Smooth muscle cell of bladder (primary cell): ENCODE results near the gene ABHD8. TPM values are rescaled to one million over a fixed set of nuclear protein-coding genes. Genes with fewer than 3 reads are reported as not detected.

Source experiments
- total RNA-seq: library from RNA; depleted of rRNA; stranded (reverse); fragments of >200 nt; gene quantifications from 2 replicates; pipeline ENCODE4 v1.2.3, GENCODE V29; 2014

Gene ABHD8, protein sequence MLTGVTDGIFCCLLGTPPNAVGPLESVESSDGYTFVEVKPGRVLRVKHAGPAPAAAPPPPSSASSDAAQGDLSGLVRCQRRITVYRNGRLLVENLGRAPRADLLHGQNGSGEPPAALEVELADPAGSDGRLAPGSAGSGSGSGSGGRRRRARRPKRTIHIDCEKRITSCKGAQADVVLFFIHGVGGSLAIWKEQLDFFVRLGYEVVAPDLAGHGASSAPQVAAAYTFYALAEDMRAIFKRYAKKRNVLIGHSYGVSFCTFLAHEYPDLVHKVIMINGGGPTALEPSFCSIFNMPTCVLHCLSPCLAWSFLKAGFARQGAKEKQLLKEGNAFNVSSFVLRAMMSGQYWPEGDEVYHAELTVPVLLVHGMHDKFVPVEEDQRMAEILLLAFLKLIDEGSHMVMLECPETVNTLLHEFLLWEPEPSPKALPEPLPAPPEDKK
- 8.7 and 11.6 TPM in 2 replicates for total RNA-seq

DNA sequence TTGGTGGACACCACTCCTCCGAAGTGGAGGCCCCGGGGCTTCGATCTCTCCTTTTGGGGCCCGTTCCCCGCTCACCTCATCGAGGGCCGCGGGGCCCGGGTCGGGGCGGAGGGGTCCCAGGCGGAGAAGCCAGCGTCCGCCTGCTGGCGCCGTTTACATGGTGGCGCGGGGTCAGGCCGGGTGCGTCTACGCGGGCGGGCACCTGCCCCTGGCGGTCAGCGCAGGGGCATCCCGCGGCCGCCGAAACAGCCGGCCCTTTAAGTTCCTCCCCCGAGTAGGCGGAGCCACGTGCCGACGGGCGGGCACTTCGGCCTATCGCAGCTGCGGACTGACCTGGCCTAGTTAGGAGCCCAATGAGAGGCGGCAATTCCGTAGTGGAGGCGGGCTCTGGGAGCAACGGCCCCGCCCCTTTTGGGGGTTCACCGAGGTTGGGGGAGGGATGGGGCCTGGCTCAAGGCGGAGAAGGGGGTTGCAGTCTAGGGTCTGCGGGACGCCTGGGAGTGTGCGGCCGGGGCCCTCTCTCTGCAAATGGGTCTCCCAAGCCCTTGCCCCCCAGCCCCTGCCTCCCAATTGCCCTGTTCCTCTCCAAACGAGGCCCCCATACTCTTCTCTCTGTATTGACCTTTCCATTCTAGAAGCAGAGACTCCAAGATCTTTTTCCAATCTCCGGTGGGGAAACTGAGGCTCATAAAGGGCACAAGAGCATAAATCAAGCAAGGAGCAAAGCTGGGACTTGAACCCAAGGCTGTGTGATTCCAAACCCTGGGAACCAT lies at the start of gene ABHD8:
Gene ABHD8, minus strand, starts transcription at position 259 of the 773 bp plus-strand sequence. CDS start 1,809 bp downstream, outside the sequence.

GRCh38 chr19:17336872-17337674 lies 33.8 kb upstream of the ABHD8 start, which contains the start of gene GTPBP3:
TSS of gene GTPBP3 (plus strand) at chr19:17337553. CDS start at chr19:17337612, 59 bp downstream.

DNA sequence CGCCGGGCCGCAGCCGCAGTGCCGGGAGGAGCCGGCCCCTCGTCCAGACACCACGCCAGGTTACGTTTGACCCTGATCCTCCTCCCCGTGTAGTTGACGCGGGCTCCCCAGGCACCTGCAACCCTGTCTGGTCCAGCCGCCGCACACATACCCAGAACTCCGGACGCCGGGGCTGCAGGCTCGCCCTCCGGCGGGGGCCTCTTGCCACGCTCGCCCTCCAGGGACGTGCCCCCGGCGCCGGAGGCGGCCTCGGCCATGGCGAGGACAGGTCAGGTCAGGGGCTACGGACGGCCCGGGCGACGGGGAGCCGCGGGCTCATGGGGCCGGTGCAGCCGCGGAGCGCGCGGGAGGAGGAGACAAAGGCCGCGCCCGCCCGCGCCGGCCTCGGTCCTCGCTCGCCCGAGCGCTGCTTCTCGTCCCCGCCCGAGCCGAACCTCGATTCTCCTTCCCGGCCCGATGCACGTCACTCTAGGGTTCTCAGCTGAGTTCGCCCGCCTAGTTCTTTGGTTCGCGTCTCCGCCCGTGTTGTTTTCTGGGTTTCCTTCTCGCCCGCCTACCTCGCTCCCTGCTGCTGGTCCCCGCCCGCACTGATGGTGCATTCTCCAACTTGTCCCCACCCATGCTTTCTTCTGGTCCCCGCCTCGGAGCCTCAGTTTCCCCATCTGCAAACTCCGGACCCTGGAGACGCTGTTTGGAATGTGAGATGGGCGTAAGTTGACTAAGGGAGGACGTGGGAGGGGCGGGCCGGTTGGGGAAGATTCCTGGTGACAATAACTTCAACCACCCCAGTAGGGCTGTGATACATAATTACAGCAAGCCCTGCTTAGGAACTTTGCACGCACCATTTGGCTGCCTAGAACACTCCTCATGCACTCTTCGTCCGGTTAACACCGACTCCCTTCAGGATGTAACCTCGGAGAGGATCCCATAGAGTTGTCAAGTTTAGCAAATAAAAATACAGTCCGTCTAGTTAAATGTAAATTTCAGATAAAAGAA lies 31.5 kb upstream of the ABHD8 start, which contains the start of gene ANO8:
Gene ANO8, minus strand, starts transcription at position 442 of the 996 bp plus-strand sequence. Its CDS starts 185 bp downstream, at position 257.

DNA sequence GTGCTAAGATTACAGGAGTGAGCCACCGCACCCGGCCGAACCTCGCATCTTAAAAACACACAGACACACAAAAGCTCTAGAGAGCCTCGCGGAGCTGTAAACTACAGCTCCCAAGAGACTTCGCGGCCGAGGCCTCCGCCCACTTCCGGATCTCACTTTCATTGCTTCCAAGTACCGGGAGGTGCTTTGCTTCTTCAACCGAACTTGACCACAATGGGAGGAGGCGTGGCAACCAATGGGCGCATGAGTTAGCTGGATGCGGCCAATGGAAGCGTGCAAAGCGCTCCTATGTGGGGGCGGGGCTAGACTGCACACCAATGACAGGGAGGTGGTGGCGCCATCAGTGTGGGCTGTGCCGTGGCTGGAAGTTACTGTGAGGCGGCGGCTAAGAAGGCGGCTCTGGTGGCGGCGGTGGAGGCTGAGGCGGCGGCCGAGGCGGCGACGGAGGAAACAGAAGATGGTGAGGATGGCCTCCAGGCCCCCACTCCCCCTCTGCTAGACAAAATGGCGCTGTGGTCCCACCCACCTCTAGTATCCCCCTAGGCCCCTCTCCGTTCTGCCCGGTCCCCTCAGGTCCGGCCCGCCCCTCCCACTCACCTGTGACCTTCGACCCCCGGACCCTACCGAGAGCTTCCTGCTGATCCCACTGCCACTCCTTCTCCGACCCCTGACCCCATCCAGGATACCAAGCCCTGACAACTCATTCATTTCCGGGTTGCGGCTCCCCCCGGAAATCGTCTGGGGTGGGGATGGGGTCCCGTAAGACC lies 6.2 kb upstream of the ABHD8 start, which contains the start of gene DDA1:
Gene DDA1, plus strand, starts transcription at position 366 of the 767 bp plus-strand sequence. Its CDS starts 92 bp downstream, at position 458.

GRCh38 chr19:17305517-17306284 lies 2.5 kb upstream of the ABHD8 start, which contains the start of gene MRPL34:
TSS of gene MRPL34 (plus strand) at chr19:17305872. CDS start at chr19:17305893, 21 bp downstream.

GRCh38 chr19:17281391-17282304 lies 21.6 kb downstream of the ABHD8 start, which contains the start of gene ANKLE1:
TSS of gene ANKLE1 (plus strand) at chr19:17281901. CDS start at chr19:17281921, 20 bp downstream.

DNA sequence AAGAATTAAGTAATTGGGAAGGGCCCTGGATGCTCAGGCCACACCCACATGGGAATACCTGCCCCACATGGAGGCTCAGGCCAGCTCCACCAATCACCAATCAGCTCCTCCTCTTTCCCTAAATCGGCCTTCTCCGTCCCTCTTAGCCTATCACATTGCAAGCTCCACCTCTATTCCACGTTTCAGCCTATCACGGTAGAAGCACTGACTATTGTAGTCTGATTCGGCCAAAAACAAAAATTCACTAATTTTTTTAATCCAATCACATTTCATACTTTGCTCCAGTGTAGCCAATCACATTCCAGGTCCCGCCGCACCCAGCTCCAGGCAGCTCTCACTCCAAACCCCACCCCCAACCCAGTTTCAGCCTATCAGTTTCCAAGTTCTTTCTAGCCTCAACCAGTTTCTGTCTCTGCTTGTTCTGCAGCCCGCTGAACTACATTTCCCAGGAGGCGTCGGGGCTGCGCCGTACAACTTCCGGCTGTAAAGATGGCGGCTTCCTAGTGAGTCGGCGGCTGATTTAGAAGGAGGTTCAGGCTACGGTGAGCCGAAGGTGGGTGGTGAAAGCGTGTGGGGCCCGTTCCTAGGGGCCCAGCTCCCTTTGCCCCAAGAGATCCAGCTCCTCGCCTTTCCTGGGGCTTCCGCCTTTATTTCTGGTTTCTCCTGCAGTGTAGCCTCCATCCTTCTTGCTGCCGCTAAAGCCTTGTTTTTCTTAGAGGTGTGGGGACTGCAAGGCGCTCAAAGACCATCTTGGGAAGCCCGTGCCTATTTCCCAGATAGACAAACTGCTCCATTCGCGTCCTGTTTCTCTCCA lies 36.0 kb downstream of the ABHD8 start, which contains the start of gene BABAM1:
Gene BABAM1, plus strand, starts transcription at position 469 of the 814 bp plus-strand sequence. CDS start 1,364 bp downstream, outside the sequence.

GRCh38 chr19:17264641-17264979 lies 38.6 kb downstream of the ABHD8 start, which contains the start of gene USHBP1:
TSS of gene USHBP1 (minus strand) at chr19:17264745. CDS start at chr19:17264299, 446 bp downstream.

GRCh38 chr19:17245535-17245984 lies 57.7 kb downstream of the ABHD8 start, which contains the start of gene NR2F6:
TSS of gene NR2F6 (minus strand) at chr19:17245919. CDS start at chr19:17245220, 699 bp downstream.

Other genes with a start within 250 kb of the ABHD8 start
- 1.00 and 1.7 TPM in 2 replicates for gene HAUS8, start 228.0 kb downstream of the ABHD8 start, total RNA-seq
- gene MYO9B, start 227.6 kb downstream of the ABHD8 start, total RNA-seq: 36.6 and 45.3 TPM in 2 replicates
- gene USE1, start 88.1 kb downstream of the ABHD8 start, total RNA-seq: 23.8 and 33.3 TPM in 2 replicates
- 1.4 and 2.4 TPM in 2 replicates for gene OCEL1, start 77.2 kb downstream of the ABHD8 start, total RNA-seq
- 27.9 and 37.6 TPM in 2 replicates for gene NR2F6, start 57.5 kb downstream of the ABHD8 start, total RNA-seq
- gene USHBP1, start 38.7 kb downstream of the ABHD8 start, total RNA-seq: not detected in 2 replicates
- gene BABAM1, start 36.0 kb downstream of the ABHD8 start, total RNA-seq: 86.8 and 89.7 TPM in 2 replicates
- gene ANKLE1, start 21.5 kb downstream of the ABHD8 start, total RNA-seq: 0.14 and 0.18 TPM in 2 replicates
- gene MRPL34, start 2.4 kb upstream of the ABHD8 start, total RNA-seq: 13.5 and 33.7 TPM in 2 replicates
- 17.5 and 24.2 TPM in 2 replicates for gene DDA1, start 6.1 kb upstream of the ABHD8 start, total RNA-seq
- gene ANO8, start 31.4 kb upstream of the ABHD8 start, total RNA-seq: 1.6 and 3.0 TPM in 2 replicates
- gene GTPBP3, start 34.1 kb upstream of the ABHD8 start, total RNA-seq: 5.8 and 11.5 TPM in 2 replicates
- 0.65 TPM in 1 of 2 replicates, not detected in the other for gene PLVAP, start 73.9 kb upstream of the ABHD8 start, total RNA-seq
- gene CCDC194, start 90.8 kb upstream of the ABHD8 start, total RNA-seq: not detected in 2 replicates
- gene BST2, start 102.2 kb upstream of the ABHD8 start, total RNA-seq: 0.55 and 5.4 TPM in 2 replicates
- 25.1 and 28.2 TPM in 2 replicates for gene MVB12A, start 116.6 kb upstream of the ABHD8 start, total RNA-seq
- gene TMEM221, start 145.2 kb upstream of the ABHD8 start, total RNA-seq: under 0.01 and 0.14 TPM in 2 replicates
- gene NXNL1, start 157.5 kb upstream of the ABHD8 start, total RNA-seq: not detected in 2 replicates
- 14.9 and 20.4 TPM in 2 replicates for gene SLC27A1, start 167.1 kb upstream of the ABHD8 start, total RNA-seq
- gene PGLS, start 208.2 kb upstream of the ABHD8 start, total RNA-seq: 49.4 and 58.5 TPM in 2 replicates